ENCODE measurements around the gene SMIM14. TPM values are rescaled to one million over a fixed set of nuclear protein-coding genes. Genes with fewer than 3 reads are reported as not detected.

The SMIM14 gene
- total RNA-seq, 1 donor from 2014 or later: 53.8 TPM

- Histone ChIP-seq H3K36me3 (peaks cover 7% of the 10 kb centered on the region), H3K4me1 (no peaks in the 10 kb centered on the region), H3K27ac (no peak overlapping the region), H3K4me3 (no peak overlapping the region), H3K27me3 (no peaks in the 10 kb centered on the region), H3K9me3 (no peaks in the 10 kb centered on the region)
- no peak for TF ChIP-seq CTCF (IDR thresholded peaks at IDR 0.05)
- intact Hi-C loops (cut with DNase I): no loop called here
- ATAC-seq (no peak), DNase-seq (no peak)
Measured at GRCh38 chr4:39565878-39566600, 72.6 kb downstream of the SMIM14 start.

- Histone ChIP-seq H3K27me3 (no peaks in the 10 kb centered on the region), H3K4me3 (no peak overlapping the region), H3K36me3 (no peaks in the 10 kb centered on the region), H3K9me3 (no peaks in the 10 kb centered on the region), H3K4me1 (no peaks in the 10 kb centered on the region), H3K27ac (no peak overlapping the region)
- no peak for ATAC-seq
- intact Hi-C loops (cut with DNase I): no loop called here
- DNase-seq: no peak
- TF ChIP-seq CTCF (IDR thresholded peaks at IDR 0.05): no peak
Measured at GRCh38 chr4:39563346-39563847, 75.3 kb downstream of the SMIM14 start.

GRCh38 chr4:39562792-39563191, 75.9 kb downstream of the SMIM14 start:
- no peak overlapping the region for H3K27ac ChIP-seq
- no peak for TF ChIP-seq CTCF (IDR thresholded peaks at IDR 0.05)

GRCh38 chr4:39559626-39560025, 79.0 kb downstream of the SMIM14 start:
- Histone ChIP-seq H3K4me1 (no peaks in the 10 kb centered on the region), H3K4me3 (no peak overlapping the region), H3K36me3 (peaks cover 13% of the 10 kb centered on the region), H3K27me3 (no peaks in the 10 kb centered on the region), H3K9me3 (no peaks in the 10 kb centered on the region), H3K27ac (no peak overlapping the region)
- intact Hi-C loops (cut with DNase I): no loop called here
- TF ChIP-seq CTCF (IDR thresholded peaks at IDR 0.05): no peak
- DNase-seq (no peak), ATAC-seq (no peak)

More at GRCh38 chr4:39562792-39563191, 75.9 kb downstream of the SMIM14 start:
- H3K27me3 ChIP-seq: no peaks in the 10 kb centered on the region
- no peak for ATAC-seq
- DNase-seq: no peak
- H3K4me3 ChIP-seq: no peak overlapping the region
- H3K9me3 ChIP-seq: no peaks in the 10 kb centered on the region
- no peaks in the 10 kb centered on the region for H3K36me3 ChIP-seq
- intact Hi-C loops (cut with DNase I): no loop called here
- H3K4me1 ChIP-seq: no peaks in the 10 kb centered on the region

- ATAC-seq (no peak), DNase-seq (no peak)
- no peak for TF ChIP-seq CTCF (IDR thresholded peaks at IDR 0.05)
- no peak overlapping the region for H3K27ac ChIP-seq
- H3K4me3 ChIP-seq: no peak overlapping the region
- H3K27me3 ChIP-seq: no peaks in the 10 kb centered on the region
- intact Hi-C loops (cut with DNase I): no loop called here
- peaks cover 52% of the 10 kb centered on the region for H3K36me3 ChIP-seq
- no peaks in the 10 kb centered on the region for H3K9me3 ChIP-seq
- H3K4me1 ChIP-seq: no peaks in the 10 kb centered on the region
Measured at GRCh38 chr4:39555472-39555871, 83.2 kb downstream of the SMIM14 start.

All from upper lobe of right lung (tissue), 1 donor.